ENCODE results near the gene SMIM27.
"Not testable (repeated sequence)": the region's sequence is repeated elsewhere in the genome, so short reads cannot be mapped to it uniquely, and the experiment has no call there.

Gene SMIM27

DNA sequence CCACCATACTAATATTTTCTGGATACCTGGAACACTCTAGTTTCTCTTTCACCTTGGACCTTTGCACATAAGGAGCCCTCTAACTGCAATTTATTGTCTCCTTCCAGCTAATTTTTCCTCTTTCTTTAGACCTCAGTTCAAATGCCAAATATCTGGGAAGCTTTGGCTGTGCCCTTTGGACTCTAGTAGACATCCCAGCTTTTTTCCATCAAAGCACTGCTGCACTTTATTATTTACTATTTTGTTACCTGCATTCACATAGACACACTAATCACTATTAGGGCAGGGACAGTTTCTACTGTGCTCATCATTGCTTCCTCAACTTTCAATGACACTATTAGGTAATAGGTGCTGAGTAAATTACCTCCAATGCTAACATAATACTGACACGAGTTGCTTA lies 28.2 kb upstream of the SMIM27 start:
- no peak for DNase-seq (ENCODE audit: low spot score)
- TF ChIP-seq, protein P1, sequence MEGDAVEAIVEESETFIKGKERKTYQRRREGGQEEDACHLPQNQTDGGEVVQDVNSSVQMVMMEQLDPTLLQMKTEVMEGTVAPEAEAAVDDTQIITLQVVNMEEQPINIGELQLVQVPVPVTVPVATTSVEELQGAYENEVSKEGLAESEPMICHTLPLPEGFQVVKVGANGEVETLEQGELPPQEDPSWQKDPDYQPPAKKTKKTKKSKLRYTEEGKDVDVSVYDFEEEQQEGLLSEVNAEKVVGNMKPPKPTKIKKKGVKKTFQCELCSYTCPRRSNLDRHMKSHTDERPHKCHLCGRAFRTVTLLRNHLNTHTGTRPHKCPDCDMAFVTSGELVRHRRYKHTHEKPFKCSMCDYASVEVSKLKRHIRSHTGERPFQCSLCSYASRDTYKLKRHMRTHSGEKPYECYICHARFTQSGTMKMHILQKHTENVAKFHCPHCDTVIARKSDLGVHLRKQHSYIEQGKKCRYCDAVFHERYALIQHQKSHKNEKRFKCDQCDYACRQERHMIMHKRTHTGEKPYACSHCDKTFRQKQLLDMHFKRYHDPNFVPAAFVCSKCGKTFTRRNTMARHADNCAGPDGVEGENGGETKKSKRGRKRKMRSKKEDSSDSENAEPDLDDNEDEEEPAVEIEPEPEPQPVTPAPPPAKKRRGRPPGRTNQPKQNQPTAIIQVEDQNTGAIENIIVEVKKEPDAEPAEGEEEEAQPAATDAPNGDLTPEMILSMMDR (IDR thresholded peaks at IDR 0.05; ENCODE audit: extremely low read depth, insufficient read depth, missing control alignments) = no peak
- in situ Hi-C loops (cut with MboI; ENCODE audit: low pct_unique_long_range_greater_than_20kb, low sequenced_read_pairs, unreplicated experiment) = no loop called here

DNA sequence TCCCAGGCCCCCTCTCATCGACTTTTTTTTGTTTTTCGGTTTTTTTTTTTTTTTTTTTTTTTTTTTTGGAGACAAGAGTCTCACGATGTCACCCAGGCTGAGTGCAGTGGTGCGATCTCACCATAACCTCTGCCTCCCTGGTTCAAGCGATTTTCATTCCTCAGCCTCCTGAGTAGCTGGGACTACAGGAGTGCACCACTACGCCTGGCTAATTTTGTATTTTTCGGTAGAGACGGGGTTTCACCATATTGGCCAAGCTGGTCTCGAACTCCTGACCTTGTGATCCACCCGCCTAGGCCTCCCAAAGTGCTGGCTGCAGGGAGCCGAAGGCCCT lies 27.6 kb upstream of the SMIM27 start:
- DNase-seq (ENCODE audit: low spot score); in situ Hi-C loops (cut with MboI; ENCODE audit: low pct_unique_long_range_greater_than_20kb, low sequenced_read_pairs, unreplicated experiment): not testable (repeated sequence)

DNA sequence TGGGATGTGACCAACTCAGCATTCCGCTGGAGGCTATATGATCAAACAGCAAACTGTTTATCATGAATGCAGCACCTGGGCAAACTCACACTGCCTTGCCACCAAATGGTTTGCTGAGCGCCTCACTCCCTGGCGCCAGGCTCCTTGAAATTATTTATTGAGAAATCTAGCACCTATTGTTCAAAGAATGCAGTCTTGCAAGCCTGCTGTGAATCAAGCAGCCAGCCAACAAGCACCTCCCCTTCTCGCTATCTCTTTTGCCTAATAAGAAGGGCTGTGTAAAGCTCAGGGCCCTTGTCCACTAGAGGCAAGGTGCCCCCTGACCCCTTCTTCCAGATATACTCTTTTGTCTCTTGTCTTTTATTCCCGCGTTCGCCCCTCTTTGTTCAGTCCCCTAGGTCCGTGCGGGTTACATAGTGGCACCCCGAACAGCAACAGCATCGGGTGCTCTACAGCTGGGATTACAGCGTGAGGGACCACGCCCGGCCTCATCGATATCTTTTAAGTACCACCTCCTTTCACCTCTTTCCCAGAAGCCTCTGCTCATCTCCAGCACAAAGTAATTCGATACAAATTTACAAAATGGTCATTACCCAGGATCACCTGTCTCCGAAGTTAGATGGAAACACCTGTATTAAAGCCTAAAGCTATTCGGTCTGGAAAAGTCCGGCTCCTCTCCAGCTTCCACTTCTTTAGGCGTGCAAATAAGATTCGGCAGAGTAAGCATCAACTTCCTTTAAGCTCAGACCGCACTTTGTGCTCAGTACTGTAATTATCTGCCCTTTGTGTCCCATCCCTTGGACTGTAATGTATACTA lies 27.0 kb upstream of the SMIM27 start:
- DNase-seq (ENCODE audit: low spot score) = peak; percentile 16
- TF ChIP-seq, protein P1 (IDR thresholded peaks at IDR 0.05; ENCODE audit: extremely low read depth, insufficient read depth, missing control alignments) = no peak
- in situ Hi-C loops (cut with MboI; ENCODE audit: low pct_unique_long_range_greater_than_20kb, low sequenced_read_pairs, unreplicated experiment) = no loop called here

DNA sequence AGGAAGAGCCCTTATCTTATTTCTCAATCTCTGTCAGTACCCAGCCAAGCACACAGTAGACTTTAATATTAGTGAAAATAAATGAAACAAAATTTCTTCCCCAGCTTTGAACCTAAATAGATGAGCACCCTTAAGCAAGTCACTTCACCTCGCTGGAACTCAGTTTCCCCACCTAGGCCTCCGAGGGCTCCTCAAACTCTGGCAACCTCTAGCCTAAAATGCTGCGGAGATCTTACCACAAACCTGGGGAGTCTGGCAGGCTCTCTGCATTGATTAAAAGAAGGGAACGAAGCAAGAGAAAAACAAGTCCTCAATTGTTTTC lies 26.5 kb upstream of the SMIM27 start:
- in situ Hi-C loops (cut with MboI; ENCODE audit: low pct_unique_long_range_greater_than_20kb, low sequenced_read_pairs, unreplicated experiment) = no loop called here
- TF ChIP-seq, protein P1 (IDR thresholded peaks at IDR 0.05; ENCODE audit: extremely low read depth, insufficient read depth, missing control alignments) = no peak
- DNase-seq (ENCODE audit: low spot score) = no peak

DNA sequence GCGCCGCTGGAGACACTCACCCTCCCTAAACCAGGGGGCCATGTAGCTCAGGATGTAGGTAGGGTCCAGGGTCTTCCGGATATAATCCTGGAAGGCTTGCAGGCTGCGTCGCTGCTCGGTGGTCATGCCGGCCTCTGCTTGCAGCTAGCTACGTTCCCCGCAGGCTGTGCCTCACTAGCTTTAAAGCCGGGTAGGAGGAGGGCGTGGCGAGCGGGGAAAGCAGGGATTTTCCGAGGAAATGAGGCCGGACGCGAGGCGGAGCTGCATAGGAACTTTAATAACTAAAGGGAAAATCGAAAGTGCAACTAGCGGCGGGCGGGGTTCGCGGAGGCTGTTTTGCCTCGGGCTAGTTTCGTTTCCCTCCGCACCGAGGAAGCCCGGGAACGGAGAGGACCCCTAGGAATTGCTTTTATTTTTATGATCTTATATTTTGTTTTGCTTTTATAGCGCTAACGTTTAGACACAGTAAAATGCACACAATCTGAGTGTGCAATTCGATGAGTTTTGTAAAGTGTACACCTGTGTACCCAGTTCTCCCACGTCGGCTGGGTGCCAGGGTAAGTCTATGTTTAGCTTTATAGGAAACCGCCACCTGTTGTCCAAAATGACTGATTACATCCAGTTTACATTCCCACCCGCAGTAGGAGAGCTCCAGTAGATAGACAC lies 26.0 kb upstream of the SMIM27 start, which contains the start of gene RIGI:
Gene RIGI (minus strand): TSS at position 156 of the 666 bp plus-strand sequence. CDS start 30 bp downstream, at position 126.
- TF ChIP-seq, protein P1 (IDR thresholded peaks at IDR 0.05; ENCODE audit: extremely low read depth, insufficient read depth, missing control alignments) = peak; percentile 36
- in situ Hi-C loops (cut with MboI; ENCODE audit: low pct_unique_long_range_greater_than_20kb, low sequenced_read_pairs, unreplicated experiment) = no loop called here
- peak; percentile 38 for DNase-seq (ENCODE audit: low spot score)

DNA sequence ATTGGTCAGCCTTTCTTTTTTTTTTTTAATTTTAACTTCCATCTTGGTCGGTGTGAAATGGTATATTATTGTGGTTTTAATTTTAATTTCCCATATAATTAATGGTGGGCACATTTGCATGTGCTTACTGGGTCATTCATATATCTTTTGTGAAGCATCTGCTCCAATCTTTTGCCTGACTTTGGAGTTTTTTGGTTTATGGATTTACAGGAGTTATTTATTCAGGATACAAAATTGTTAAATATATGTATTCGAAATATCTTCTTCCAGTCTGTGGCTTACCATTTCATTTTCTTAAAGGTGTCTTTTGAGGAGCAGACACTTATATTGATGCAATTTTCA lies 25.4 kb upstream of the SMIM27 start:
- TF ChIP-seq, protein P1 (IDR thresholded peaks at IDR 0.05; ENCODE audit: extremely low read depth, insufficient read depth, missing control alignments) = no peak
- no peak for DNase-seq (ENCODE audit: low spot score)
- in situ Hi-C loops (cut with MboI; ENCODE audit: low pct_unique_long_range_greater_than_20kb, low sequenced_read_pairs, unreplicated experiment) = no loop called here

DNA sequence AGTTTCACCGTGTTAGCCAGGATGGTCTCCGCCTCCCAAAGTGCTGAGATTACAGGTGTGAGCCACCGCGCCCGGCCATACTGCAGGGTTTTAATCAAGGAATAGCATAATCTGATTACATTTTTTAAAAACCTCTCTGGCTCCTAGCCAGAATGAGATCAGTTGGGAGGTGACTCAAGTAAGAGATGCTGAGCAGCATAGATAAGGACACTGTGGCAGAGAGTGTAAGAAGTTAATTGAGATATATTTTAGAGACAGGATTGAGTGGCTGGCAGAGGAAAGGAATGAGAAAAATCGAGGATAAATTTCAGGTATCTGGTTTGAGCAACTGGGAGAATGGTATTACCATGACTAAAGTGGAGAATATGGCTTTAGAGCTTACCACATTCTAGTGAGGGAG lies 18.8 kb upstream of the SMIM27 start:
- TF ChIP-seq, protein P1 (IDR thresholded peaks at IDR 0.05; ENCODE audit: extremely low read depth, insufficient read depth, missing control alignments) = no peak
- no peak for DNase-seq (ENCODE audit: low spot score)
- in situ Hi-C loops (cut with MboI; ENCODE audit: low pct_unique_long_range_greater_than_20kb, low sequenced_read_pairs, unreplicated experiment) = no loop called here
